BE2C (cell line): ENCODE results near the gene PYGO1.

Source experiments
- DNase-seq: peaks from one replicate; pipeline ENCODE4 v3.0.0-alpha.2; 2020
- H3K27me3 ChIP-seq: fragments of 250-450 bp; sonication (Bioruptor Pico); 2 replicates; pipeline ENCODE4 v1.5.1; 2020; ENCODE audit warnings: mild to moderate bottlenecking
- H3K36me3 ChIP-seq: fragments of 250-450 bp; sonication (Bioruptor Pico); 2 replicates; pipeline ENCODE4 v1.5.1; 2020; ENCODE audit warnings: mild to moderate bottlenecking
- H3K4me1 ChIP-seq: fragments of 250-450 bp; sonication (Bioruptor Pico); 2 replicates; pipeline ENCODE4 v1.5.1; 2020
- H3K4me3 ChIP-seq: 2 replicates; pipeline ENCODE4 v1.5.1; 2011; ENCODE audit warnings: low read depth, low read length
- H3K9me3 ChIP-seq: fragments of 250-450 bp; sonication (Bioruptor Pico); 2 replicates; pipeline ENCODE4 v1.5.1; 2020
- TF ChIP-seq, protein P1 (sequence below): IDR thresholded peaks from 2 replicates; pipeline ENCODE4 v1.5.1; 2012; ENCODE audit warnings: mild to moderate bottlenecking, low read depth, low read length

The PYGO1 gene

DNA sequence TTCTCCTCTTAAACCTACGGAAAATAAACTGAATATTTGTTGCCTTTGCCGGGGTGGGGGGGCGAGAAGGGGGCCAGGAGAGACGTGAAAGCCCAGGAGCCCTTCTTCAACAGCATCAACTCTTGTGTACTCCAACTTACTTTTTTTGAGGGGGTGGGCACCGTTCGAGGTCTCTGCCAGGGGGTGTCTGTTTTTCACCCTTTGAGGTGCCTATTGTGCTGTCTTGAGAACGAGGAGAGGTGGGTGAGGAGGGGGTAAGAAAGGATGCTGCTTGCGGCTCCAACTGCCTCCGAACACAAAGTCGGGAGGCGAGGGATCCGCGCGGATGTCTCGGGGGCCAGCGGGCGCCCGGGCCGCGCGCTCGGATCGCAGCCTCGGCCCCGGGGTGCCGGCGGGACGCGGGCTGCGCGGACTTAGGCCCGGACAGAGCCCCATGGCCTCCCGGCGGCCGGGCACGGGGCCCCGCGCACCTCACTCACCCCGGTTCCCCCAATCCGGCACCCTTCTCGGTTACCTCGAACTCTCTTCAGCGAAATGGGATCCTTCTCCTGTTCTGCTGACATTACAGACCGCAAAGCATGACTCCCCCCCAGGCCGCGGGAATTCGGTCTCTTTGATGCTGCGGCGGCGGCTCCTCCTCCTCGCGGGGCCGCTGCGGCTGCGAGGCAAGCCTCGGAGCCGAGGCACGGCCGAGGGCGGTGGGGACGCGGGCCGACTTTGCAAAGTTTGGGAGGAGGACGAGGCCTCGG lies 650 bp downstream of the PYGO1 start:
- no peaks in the 10 kb centered on the region for H3K27me3 ChIP-seq
- no peaks in the 10 kb centered on the region for H3K36me3 ChIP-seq

DNA sequence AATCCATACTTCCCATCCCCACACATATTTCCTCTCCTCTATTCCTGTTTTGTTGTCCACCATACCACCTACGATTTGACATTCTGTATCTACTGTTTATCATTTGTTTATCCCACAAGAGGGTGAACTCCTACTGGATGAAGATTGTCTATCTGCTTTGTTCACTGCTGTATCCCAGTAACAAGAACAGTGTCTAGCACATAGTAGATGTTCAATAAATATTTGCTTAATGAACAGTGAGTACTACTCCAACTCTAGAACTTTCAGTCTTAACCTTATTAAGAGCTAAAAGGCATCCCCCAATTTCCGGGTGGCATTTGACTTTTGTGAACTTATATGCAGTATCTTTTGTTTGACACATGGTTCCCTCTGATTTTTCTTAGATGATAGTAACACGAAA lies 1.3 kb downstream of the PYGO1 start:
- H3K9me3 ChIP-seq = peaks cover 3% of the 10 kb centered on the region; the same call in 1 of the 2 replicates
- H3K27me3 ChIP-seq = no peaks in the 10 kb centered on the region
- H3K4me1 ChIP-seq = peaks cover 4% of the 10 kb centered on the region; the same call in 1 of the 2 replicates
- DNase-seq = no peak
- H3K4me3 ChIP-seq = peak overlapping the region; percentile 79
- TF ChIP-seq, protein P1, sequence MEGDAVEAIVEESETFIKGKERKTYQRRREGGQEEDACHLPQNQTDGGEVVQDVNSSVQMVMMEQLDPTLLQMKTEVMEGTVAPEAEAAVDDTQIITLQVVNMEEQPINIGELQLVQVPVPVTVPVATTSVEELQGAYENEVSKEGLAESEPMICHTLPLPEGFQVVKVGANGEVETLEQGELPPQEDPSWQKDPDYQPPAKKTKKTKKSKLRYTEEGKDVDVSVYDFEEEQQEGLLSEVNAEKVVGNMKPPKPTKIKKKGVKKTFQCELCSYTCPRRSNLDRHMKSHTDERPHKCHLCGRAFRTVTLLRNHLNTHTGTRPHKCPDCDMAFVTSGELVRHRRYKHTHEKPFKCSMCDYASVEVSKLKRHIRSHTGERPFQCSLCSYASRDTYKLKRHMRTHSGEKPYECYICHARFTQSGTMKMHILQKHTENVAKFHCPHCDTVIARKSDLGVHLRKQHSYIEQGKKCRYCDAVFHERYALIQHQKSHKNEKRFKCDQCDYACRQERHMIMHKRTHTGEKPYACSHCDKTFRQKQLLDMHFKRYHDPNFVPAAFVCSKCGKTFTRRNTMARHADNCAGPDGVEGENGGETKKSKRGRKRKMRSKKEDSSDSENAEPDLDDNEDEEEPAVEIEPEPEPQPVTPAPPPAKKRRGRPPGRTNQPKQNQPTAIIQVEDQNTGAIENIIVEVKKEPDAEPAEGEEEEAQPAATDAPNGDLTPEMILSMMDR = no peak
- no peaks in the 10 kb centered on the region for H3K36me3 ChIP-seq

More for the DNA sequence above, 650 bp downstream of the PYGO1 start:
- Histone ChIP-seq H3K4me1 (peaks cover 4% of the 10 kb centered on the region; the same call in 1 of the 2 replicates), H3K9me3 (peaks cover 3% of the 10 kb centered on the region; the same call in 1 of the 2 replicates), H3K4me3 (peak overlapping the region; percentile 79)
- peak; percentile 62 for DNase-seq
- TF ChIP-seq, protein P1 = no peak

GRCh38 chr15:55576943-55577342 lies 11.2 kb downstream of the PYGO1 start:
- TF ChIP-seq, protein P1 = no peak

GRCh38 chr15:55574096-55574495 lies 14.0 kb downstream of the PYGO1 start:
- Histone ChIP-seq H3K36me3 (no peaks in the 10 kb centered on the region), H3K27me3 (no peaks in the 10 kb centered on the region), H3K9me3 (no peaks in the 10 kb centered on the region), H3K4me3 (no peak overlapping the region), H3K4me1 (no peaks in the 10 kb centered on the region; the same call in 1 of the 2 replicates)
- TF ChIP-seq, protein P1 = no peak
- DNase-seq = no peak

More at GRCh38 chr15:55576943-55577342, 11.2 kb downstream of the PYGO1 start:
- no peak overlapping the region for H3K4me3 ChIP-seq
- H3K4me1 ChIP-seq = no peaks in the 10 kb centered on the region; the same call in 1 of the 2 replicates
- no peaks in the 10 kb centered on the region for H3K9me3 ChIP-seq
- no peaks in the 10 kb centered on the region for H3K27me3 ChIP-seq
- no peak for DNase-seq
- no peaks in the 10 kb centered on the region for H3K36me3 ChIP-seq

- Histone ChIP-seq H3K4me1 (no peaks in the 10 kb centered on the region; the same call in 1 of the 2 replicates), H3K4me3 (no peak overlapping the region), H3K9me3 (no peaks in the 10 kb centered on the region), H3K36me3 (no peaks in the 10 kb centered on the region), H3K27me3 (no peaks in the 10 kb centered on the region)
- TF ChIP-seq, protein P1 = no peak
- no peak for DNase-seq
These were observed 14.9 kb downstream of the PYGO1 start for GRCh38 chr15:55573224-55573623.
